ENCODE results near the gene TMEM63A. TPM values are rescaled to one million over a fixed set of nuclear protein-coding genes. Genes with fewer than 3 reads are reported as not detected.

The TMEM63A gene
- 61.1 to 91.7 TPM (median 69.3 TPM) in 3 replicates for total RNA-seq (2021)
- percentile 80 among the genes with signal in this experiment for Bru-seq, nascent RNA
- long read RNA-seq, experiment 1, full-length matches to known transcripts = 81 of 218 reads
- long read RNA-seq, experiment 1, partial matches to known transcripts = 59 of 218 reads
- long read RNA-seq, experiment 1, other reads (novel, unspliced or antisense) = 78 of 218 reads
- long read RNA-seq, experiment 2, full-length matches to known transcripts = 5 of 41 reads
- long read RNA-seq, experiment 2, partial matches to known transcripts = 15 of 41 reads
- long read RNA-seq, experiment 2, other reads (novel, unspliced or antisense) = 21 of 41 reads
- long read RNA-seq, experiment 3, full-length matches to known transcripts = 2 of 4 reads
- long read RNA-seq, experiment 3, partial matches to known transcripts = 2 of 4 reads
- long read RNA-seq, experiment 3, other reads (novel, unspliced or antisense) = 0 of 4 reads

DNA sequence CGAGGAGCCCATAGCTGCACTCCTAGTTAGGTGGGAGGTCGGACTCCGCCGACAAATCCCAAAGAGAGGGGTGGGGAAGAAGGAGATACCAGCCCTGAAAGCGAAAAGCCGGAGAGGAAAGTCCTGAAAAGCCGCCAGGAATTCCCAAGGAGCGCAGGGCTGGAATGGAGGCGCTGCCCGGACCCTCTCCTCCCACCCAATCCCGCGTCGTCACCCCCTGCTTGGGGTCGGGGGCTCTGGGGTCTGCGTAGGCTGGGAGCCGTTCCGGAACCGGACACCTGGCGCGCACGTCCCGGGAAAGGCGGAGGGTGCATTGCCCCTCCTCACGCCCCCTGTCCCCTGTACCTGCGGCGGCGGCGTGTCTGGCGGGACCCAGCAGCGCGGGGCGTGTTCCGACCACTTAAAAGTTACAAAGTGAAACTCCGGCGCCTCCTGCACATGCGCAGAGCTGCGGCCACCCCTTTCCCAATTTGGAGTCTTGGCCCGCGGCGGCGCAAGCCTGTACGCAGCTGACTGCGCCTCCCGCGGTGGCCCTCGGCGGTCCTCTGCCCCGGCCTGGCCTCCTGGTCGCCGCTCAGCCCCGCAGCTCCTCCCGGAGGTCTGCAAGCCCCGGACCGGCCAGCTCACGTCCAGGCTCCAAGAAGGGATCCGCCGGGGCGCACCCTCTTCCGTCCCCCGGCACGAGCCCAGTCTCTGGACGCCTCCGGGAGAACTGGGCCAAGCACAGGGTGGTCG lies at the start of gene TMEM63A:
TSS of gene TMEM63A (minus strand) at position 422 of the 735 bp plus-strand sequence. CDS start 4,800 bp downstream, outside the sequence.
- Mint-ChIP-seq H3K4me3 (peak within 1 kb of the TSS; percentile 77), H3K9me3 (no peaks in the 10 kb centered on the region), H3K27ac (peak within 1 kb of the TSS; percentile 85), H3K27me3 (ENCODE audit: low read depth) (no peaks in the 10 kb centered on the region; the same call in 1 of the 2 replicates), H3K36me3 (peaks cover 13% of the 10 kb centered on the region), H3K4me1 (peaks cover 54% of the 10 kb centered on the region)
- ATAC-seq (peak; percentile 30), DNase-seq (ENCODE audit: low spot score) (peak; percentile 94)
- ChIA-PET POLR2A (interaction anchor here (0.6 to 2.4 kb wide), 13 partner anchors 13 to 180 kb away, joined by 3 to 10 read pairs (median 5); partner anchors contain the start of genes H3-3A, LEFTY2, PYCR2 and SRP9), CTCF (interaction anchor here (0.7 to 7.6 kb wide), 21 partner anchors 9 to 407 kb away, joined by 3 to 94 read pairs (median 4); partner anchors contain the start of genes PYCR2 and SRP9)
- TF ChIP-seq TCF7 (CRISPR knock-in tag; IDR thresholded peaks at IDR 0.05; ENCODE audit: low read depth) (no peak), SMAD4 (CRISPR knock-in tag; IDR thresholded peaks at IDR 0.05) (no peak), NR1H2 (CRISPR knock-in tag; IDR thresholded peaks at IDR 0.05) (no peak), NR3C1 (CRISPR knock-in tag; conservative IDR thresholded peaks at IDR 0.05; ENCODE audit: low read depth) (no peak), SP1 (CRISPR knock-in tag; conservative IDR thresholded peaks at IDR 0.05) (peak; percentile 67), FOXJ3 (CRISPR knock-in tag; IDR thresholded peaks at IDR 0.05; ENCODE audit: borderline replicate concordance) (no peak), ELF4 (CRISPR knock-in tag; IDR thresholded peaks at IDR 0.05; ENCODE audit: low read depth) (no peak), ATF1 (CRISPR knock-in tag; IDR thresholded peaks at IDR 0.05) (no peak), EMX1 (CRISPR knock-in tag; IDR thresholded peaks at IDR 0.05) (no peak), ZNF121 (CRISPR knock-in tag; IDR thresholded peaks at IDR 0.05) (no peak), JAZF1 (CRISPR knock-in tag; IDR thresholded peaks at IDR 0.05) (no peak), TP53 (CRISPR knock-in tag; IDR thresholded peaks at IDR 0.05) (0 out of 2 replicates have a peak, but pooled peaks have one; percentile 71), ZBTB21 (CRISPR knock-in tag; IDR thresholded peaks at IDR 0.05; ENCODE audit: borderline replicate concordance) (no peak), NFE2L1 (CRISPR knock-in tag; IDR thresholded peaks at IDR 0.05) (peak; percentile 85; the same call in 1 of the 2 replicates), SMAD3 (CRISPR knock-in tag; IDR thresholded peaks at IDR 0.05; ENCODE audit: borderline replicate concordance) (no peak; the same call in 1 of the 2 replicates), ZNF219 (CRISPR knock-in tag; IDR thresholded peaks at IDR 0.05; ENCODE audit: borderline replicate concordance) (no peak)
- TF ChIP-seq, protein P1, sequence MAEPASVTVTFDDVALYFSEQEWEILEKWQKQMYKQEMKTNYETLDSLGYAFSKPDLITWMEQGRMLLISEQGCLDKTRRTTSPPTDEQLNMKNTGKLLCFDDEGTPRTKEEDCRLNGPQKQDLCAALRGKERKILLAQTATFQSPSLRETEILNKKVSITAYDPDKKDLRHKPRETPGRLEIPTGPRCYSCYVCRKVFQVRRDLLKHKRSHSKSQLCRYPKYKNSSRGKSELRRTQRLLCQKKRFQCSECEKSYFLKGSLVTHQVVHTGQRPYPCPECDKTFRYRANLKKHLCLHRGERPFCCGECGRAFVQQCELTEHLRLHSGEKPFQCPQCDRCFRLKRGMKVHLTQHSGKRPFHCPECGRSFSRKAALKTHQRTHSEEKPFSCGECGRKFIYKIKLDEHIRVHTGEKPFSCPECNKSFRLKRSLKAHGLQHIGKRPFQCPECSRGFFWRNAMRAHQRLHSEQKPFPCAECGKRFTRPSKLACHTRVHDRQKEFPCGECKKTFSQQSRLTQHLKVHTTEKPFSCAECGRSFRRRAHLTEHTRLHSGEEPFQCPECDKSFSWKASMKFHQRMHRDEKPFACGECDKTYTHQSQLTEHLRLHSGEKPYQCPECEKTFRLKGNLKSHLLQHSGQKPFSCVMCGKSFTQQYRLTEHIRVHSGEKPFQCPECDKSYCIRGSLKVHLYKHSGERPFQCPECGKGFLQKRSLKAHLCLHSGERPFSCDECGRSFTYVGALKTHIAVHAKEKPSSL (CRISPR knock-in tag; conservative IDR thresholded peaks at IDR 0.05) = no peak
- TF ChIP-seq, protein P2, sequence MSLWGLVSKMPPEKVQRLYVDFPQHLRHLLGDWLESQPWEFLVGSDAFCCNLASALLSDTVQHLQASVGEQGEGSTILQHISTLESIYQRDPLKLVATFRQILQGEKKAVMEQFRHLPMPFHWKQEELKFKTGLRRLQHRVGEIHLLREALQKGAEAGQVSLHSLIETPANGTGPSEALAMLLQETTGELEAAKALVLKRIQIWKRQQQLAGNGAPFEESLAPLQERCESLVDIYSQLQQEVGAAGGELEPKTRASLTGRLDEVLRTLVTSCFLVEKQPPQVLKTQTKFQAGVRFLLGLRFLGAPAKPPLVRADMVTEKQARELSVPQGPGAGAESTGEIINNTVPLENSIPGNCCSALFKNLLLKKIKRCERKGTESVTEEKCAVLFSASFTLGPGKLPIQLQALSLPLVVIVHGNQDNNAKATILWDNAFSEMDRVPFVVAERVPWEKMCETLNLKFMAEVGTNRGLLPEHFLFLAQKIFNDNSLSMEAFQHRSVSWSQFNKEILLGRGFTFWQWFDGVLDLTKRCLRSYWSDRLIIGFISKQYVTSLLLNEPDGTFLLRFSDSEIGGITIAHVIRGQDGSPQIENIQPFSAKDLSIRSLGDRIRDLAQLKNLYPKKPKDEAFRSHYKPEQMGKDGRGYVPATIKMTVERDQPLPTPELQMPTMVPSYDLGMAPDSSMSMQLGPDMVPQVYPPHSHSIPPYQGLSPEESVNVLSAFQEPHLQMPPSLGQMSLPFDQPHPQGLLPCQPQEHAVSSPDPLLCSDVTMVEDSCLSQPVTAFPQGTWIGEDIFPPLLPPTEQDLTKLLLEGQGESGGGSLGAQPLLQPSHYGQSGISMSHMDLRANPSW (CRISPR knock-in tag; conservative IDR thresholded peaks at IDR 0.05; ENCODE audit: low read depth) = no peak
- TF ChIP-seq, protein P3, sequence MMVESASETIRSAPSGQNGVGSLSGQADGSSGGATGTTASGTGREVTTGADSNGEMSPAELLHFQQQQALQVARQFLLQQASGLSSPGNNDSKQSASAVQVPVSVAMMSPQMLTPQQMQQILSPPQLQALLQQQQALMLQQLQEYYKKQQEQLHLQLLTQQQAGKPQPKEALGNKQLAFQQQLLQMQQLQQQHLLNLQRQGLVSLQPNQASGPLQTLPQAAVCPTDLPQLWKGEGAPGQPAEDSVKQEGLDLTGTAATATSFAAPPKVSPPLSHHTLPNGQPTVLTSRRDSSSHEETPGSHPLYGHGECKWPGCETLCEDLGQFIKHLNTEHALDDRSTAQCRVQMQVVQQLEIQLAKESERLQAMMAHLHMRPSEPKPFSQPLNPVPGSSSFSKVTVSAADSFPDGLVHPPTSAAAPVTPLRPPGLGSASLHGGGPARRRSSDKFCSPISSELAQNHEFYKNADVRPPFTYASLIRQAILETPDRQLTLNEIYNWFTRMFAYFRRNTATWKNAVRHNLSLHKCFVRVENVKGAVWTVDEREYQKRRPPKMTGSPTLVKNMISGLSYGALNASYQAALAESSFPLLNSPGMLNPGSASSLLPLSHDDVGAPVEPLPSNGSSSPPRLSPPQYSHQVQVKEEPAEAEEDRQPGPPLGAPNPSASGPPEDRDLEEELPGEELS (CRISPR knock-in tag; IDR thresholded peaks at IDR 0.05) = no peak
- TF ChIP-seq, protein P4, sequence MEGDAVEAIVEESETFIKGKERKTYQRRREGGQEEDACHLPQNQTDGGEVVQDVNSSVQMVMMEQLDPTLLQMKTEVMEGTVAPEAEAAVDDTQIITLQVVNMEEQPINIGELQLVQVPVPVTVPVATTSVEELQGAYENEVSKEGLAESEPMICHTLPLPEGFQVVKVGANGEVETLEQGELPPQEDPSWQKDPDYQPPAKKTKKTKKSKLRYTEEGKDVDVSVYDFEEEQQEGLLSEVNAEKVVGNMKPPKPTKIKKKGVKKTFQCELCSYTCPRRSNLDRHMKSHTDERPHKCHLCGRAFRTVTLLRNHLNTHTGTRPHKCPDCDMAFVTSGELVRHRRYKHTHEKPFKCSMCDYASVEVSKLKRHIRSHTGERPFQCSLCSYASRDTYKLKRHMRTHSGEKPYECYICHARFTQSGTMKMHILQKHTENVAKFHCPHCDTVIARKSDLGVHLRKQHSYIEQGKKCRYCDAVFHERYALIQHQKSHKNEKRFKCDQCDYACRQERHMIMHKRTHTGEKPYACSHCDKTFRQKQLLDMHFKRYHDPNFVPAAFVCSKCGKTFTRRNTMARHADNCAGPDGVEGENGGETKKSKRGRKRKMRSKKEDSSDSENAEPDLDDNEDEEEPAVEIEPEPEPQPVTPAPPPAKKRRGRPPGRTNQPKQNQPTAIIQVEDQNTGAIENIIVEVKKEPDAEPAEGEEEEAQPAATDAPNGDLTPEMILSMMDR (IDR thresholded peaks at IDR 0.05) = no peak
- TF ChIP-seq, protein P5, sequence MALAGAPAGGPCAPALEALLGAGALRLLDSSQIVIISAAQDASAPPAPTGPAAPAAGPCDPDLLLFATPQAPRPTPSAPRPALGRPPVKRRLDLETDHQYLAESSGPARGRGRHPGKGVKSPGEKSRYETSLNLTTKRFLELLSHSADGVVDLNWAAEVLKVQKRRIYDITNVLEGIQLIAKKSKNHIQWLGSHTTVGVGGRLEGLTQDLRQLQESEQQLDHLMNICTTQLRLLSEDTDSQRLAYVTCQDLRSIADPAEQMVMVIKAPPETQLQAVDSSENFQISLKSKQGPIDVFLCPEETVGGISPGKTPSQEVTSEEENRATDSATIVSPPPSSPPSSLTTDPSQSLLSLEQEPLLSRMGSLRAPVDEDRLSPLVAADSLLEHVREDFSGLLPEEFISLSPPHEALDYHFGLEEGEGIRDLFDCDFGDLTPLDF (CRISPR knock-in tag; IDR thresholded peaks at IDR 0.05) = no peak
- TF ChIP-seq, protein P6, sequence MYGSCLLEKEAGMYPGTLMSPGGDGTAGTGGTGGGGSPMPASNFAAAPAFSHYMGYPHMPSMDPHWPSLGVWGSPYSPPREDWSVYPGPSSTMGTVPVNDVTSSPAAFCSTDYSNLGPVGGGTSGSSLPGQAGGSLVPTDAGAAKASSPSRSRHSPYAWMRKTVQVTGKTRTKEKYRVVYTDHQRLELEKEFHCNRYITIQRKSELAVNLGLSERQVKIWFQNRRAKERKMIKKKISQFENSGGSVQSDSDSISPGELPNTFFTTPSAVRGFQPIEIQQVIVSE (CRISPR knock-in tag; IDR thresholded peaks at IDR 0.05; ENCODE audit: borderline replicate concordance) = no peak
